Measurements from ENCODE around the gene COP1.
"Not testable (repeated sequence)": the region's sequence is repeated elsewhere in the genome, so short reads cannot be mapped to it uniquely, and the experiment has no call there.

The COP1 gene

DNA sequence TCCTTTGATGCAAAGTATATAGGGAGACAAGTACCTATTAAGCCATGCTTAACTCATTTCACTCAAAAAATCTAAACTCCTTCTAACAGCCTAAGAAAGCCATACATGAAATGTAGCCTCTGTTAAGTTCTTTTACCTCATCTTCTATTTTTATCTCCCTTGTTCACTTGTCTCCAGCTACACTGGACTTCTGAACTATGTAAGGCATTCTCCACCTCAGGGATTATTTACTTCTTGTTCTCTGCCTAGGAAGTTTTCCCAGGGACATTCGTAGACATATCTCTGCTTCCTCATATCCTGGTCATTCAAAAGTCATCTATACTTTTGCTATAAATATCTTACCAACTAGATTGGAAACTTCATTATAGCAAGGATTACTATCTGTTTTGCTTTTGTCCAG is 96.9 kb downstream of the COP1 start:
- Histone ChIP-seq H3K4me3 (no peak overlapping the region), H3K27ac (no peak overlapping the region)
- DNase-seq (ENCODE audit: low spot score) = no peak
- TF ChIP-seq, protein P1, sequence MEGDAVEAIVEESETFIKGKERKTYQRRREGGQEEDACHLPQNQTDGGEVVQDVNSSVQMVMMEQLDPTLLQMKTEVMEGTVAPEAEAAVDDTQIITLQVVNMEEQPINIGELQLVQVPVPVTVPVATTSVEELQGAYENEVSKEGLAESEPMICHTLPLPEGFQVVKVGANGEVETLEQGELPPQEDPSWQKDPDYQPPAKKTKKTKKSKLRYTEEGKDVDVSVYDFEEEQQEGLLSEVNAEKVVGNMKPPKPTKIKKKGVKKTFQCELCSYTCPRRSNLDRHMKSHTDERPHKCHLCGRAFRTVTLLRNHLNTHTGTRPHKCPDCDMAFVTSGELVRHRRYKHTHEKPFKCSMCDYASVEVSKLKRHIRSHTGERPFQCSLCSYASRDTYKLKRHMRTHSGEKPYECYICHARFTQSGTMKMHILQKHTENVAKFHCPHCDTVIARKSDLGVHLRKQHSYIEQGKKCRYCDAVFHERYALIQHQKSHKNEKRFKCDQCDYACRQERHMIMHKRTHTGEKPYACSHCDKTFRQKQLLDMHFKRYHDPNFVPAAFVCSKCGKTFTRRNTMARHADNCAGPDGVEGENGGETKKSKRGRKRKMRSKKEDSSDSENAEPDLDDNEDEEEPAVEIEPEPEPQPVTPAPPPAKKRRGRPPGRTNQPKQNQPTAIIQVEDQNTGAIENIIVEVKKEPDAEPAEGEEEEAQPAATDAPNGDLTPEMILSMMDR (IDR thresholded peaks at IDR 0.05) = no peak

DNA sequence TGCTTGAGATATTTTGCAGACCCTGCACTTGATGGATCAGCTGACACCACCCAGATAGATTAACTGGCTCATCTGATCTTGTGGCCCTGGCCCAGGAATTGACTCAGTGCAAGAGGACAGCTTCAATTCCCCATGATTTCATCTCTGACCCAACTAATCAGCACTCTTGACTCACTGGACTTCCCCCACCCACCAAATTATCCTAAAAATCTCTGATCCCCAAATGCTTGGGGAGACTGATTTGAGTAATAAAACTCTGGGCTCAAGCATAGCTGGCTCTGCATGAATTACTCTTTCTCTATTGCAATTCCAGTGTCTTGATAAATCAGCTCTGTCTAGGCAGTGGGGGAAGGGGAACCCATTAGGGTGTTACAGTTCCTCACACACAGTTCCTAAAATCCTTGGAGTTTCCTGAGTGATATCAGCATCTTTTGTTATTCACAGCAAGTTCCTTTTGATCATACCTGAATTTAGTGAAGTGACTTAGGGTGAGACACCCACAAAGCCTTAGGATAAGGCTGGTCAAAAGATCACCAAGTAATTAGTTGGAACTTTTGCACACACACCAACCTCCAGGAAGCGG is 104.2 kb downstream of the COP1 start:
- no peak for DNase-seq (ENCODE audit: low spot score)
- Histone ChIP-seq H3K27ac (no peak overlapping the region), H3K4me3 (no peak overlapping the region)
- TF ChIP-seq, protein P1 (IDR thresholded peaks at IDR 0.05) = no peak

DNA sequence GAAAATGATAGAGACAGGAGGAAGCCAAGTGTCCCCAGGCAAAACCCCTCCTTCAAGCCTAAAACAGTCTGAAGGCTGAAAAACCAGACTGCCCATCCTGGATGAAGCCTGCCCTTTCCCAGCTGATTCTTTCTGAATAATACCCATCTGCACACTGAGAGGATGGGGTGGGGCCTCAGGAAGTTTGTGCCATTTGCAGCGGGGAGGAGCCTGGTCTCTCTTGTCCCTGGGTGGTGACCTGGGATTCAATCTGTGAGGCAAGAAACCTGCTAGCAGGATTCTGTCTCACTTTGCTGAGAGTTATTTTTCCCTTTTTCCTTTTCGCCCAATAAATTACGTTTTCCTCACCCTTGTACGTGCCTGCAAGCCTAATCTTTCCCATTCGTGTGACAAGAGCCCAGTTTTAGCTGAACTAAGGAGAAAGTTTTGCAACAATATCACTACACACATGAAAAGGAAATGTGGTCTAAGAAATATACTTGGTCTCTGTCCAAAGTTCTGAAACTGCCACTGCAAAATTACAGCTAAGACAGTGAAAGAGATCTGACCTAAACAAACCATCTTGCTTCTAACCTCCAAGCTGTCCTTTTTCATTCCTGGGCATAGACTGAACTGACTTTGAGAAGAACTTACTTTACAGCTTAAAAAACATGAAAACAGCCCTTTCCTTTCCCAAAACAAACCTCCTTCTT is 105.0 kb downstream of the COP1 start:
- no peak overlapping the region for H3K4me3 ChIP-seq
- no peak overlapping the region for H3K27ac ChIP-seq
- no peak for DNase-seq (ENCODE audit: low spot score)
- TF ChIP-seq, protein P1 (IDR thresholded peaks at IDR 0.05) = no peak

DNA sequence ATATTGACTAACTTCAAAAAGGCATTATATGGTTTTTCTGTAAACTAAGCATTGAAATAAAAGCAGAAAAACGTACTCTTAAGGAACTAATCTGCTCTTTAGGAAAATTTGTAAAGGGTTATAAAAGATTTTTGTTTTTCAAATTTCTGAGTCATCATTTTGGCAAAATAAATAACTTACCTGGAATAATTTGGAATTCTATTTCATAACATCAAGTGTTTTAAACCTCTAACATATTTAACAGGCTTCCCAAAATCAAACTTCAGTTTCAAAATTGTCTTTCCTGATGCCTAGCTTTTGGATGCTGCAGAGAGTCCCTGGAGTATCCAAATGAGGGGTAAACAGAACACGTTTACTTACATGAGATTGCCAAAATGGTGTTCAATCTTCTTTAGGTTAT is 108.5 kb downstream of the COP1 start:
- TF ChIP-seq, protein P1 (IDR thresholded peaks at IDR 0.05) = no peak
- Histone ChIP-seq H3K4me3 (no peak overlapping the region), H3K27ac (no peak overlapping the region)
- no peak for DNase-seq (ENCODE audit: low spot score)

DNA sequence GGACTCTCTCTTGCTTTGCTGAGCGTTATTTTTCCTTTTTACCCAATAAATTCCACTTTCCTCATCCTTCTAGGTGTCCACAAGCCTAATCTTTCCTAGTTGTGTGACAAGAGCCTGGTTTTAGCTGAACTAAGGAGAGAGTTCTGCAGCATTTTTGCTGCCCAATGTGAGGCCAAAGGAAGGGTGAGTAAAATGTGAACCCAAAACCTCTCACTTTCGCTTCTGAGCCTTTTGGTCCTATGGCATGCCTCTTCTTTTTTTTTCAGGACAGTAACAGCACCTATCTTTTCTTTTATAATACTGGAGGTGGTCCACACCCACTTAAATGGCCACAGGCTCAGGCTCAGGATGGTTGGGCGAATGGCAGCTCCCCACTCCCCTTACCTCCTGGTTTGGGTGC is 111.1 kb downstream of the COP1 start:
- DNase-seq (ENCODE audit: low spot score) = no peak
- TF ChIP-seq, protein P1 (IDR thresholded peaks at IDR 0.05) = no peak
- Histone ChIP-seq H3K27ac (no peak overlapping the region), H3K4me3 (no peak overlapping the region)

DNA sequence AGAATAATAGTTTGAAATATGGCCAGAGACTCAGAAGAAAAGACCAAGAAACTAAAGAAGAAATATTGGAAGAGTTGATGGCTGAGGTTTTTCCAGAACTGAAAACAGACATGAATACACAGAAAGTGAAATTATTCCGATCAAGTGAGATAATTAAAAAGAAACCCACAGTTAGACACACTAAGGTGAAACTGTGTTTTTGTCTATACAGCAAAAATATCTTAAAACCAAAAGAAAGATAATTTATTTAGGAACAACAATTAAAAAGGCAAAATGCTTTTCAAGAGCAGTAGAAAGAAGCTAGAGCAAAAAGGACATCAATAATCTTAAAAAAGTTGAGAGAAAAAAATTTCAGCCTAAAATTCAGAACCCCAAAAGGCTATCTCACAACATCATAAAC is 116.3 kb downstream of the COP1 start:
- no peak for DNase-seq (ENCODE audit: low spot score)
- H3K4me3 ChIP-seq = no peak overlapping the region
- TF ChIP-seq, protein P1 (IDR thresholded peaks at IDR 0.05) = no peak
- H3K27ac ChIP-seq = no peak overlapping the region

DNA sequence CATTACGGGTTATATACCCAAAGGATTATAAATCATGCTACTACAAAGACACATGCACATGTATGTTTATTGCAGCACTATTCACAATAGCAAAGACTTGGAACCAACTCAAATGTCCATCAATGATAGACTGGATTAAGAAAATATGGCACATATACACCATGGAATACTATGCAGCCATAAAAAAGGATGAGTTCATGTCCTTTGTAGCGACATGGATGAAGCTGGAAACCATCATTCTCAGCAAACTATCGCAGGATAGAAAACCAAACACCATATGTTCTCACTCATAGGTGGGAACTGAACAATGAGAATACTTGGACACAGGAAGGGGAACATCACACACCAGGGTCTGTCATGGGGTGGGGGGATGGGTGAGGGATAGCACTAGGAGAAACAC is 119.3 kb downstream of the COP1 start:
- not testable (repeated sequence) for H3K27ac ChIP-seq; DNase-seq (ENCODE audit: low spot score); H3K4me3 ChIP-seq

Data from coronary artery (tissue), 2 donors.